Measurements from ENCODE around the gene IFIT1. TPM values are rescaled to one million over a fixed set of nuclear protein-coding genes. Genes with fewer than 3 reads are reported as not detected.

Gene IFIT1
- polyA plus RNA-seq, 1 donor (not counting 4 experiments of a cell fraction or from before 2014, with no cell fraction given) = 140 TPM

DNA sequence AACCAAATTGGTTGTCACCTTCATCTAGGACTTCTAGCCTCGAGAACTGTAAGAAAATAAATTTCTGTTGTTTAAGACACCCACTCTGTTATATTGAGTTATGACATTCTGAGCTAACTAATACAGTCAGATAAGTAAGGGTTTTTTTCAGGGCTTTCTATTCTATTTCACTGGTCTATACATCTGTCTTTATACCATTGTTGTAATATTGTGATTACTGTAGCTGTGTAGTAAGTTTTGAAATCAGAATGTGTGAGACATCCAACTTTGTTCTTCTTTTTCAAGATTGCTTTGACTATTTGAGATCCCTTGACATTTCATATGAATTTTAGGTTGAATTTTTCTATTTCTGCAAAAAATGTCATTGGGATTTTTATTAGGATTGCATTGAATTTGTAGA lies 7.5 kb downstream of the IFIT1 start:
- Histone ChIP-seq H3K27me3 (ENCODE audit: control insufficient read depth, extremely low read depth, insufficient read depth, low read length) (no peaks in the 10 kb centered on the region), H3K9ac (ENCODE audit: control insufficient read depth, extremely low read depth, insufficient read depth, low read length) (no peak overlapping the region), H3K36me3 (ENCODE audit: control insufficient read depth in 2 of 2, extremely low read depth in 1 of 2, insufficient read depth in 2 of 2, low read length in 2 of 2) (peaks cover 0 to 13% of the 10 kb centered on the region in 2 experiments), H3K4me2 (ENCODE audit: control insufficient read depth, extremely low read depth, insufficient read depth, low read depth, low read length) (no peak overlapping the region), H2AFZ (ENCODE audit: control insufficient read depth, low read length) (no peak overlapping the region), H4K20me1 (ENCODE audit: control insufficient read depth, extremely low read depth, insufficient read depth, low read length) (no peaks in the 10 kb centered on the region), H3K79me2 (ENCODE audit: control insufficient read depth, insufficient read depth, low read length) (peaks cover 4% of the 10 kb centered on the region), H3K9me3 (ENCODE audit: control insufficient read depth, low read depth, low read length) (no peaks in the 10 kb centered on the region), H3K4me1 (ENCODE audit: control insufficient read depth, extremely low read depth, insufficient read depth, low read length) (no peaks in the 10 kb centered on the region), H3K27ac (ENCODE audit: control insufficient read depth, insufficient read depth, low read length) (no peak overlapping the region), H3K4me3 (ENCODE audit: control insufficient read depth in 2 of 3, extremely low read depth in 1 of 3, insufficient read depth in 2 of 3, low read depth in 1 of 3, low read length in 3 of 3) (no peak overlapping the region), H3K9me1 (ENCODE audit: control insufficient read depth, extremely low read depth, insufficient read depth, low read length) (no peaks in the 10 kb centered on the region)
- no peak for DNase-seq (ENCODE audit: low read depth, low spot score)
- TF ChIP-seq, protein P1, sequence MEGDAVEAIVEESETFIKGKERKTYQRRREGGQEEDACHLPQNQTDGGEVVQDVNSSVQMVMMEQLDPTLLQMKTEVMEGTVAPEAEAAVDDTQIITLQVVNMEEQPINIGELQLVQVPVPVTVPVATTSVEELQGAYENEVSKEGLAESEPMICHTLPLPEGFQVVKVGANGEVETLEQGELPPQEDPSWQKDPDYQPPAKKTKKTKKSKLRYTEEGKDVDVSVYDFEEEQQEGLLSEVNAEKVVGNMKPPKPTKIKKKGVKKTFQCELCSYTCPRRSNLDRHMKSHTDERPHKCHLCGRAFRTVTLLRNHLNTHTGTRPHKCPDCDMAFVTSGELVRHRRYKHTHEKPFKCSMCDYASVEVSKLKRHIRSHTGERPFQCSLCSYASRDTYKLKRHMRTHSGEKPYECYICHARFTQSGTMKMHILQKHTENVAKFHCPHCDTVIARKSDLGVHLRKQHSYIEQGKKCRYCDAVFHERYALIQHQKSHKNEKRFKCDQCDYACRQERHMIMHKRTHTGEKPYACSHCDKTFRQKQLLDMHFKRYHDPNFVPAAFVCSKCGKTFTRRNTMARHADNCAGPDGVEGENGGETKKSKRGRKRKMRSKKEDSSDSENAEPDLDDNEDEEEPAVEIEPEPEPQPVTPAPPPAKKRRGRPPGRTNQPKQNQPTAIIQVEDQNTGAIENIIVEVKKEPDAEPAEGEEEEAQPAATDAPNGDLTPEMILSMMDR (optimal IDR thresholded peaks at IDR 0.05 in 1 of 3, IDR thresholded peaks at IDR 0.05 in 1 of 3, conservative IDR thresholded peaks at IDR 0.05 in 1 of 3; ENCODE audit: extremely low read depth in 1 of 3, insufficient read depth in 2 of 3, low read length in 3 of 3) = no peak
- no peak for TF ChIP-seq EZH2 (IDR thresholded peaks at IDR 0.05; ENCODE audit: low read length)
- dilution Hi-C loops (cut with MboI; ENCODE audit: extremely low pct_ligation_motif_present, low sequenced_read_pairs) = no loop called here
- no peak for FAIRE-seq

DNA sequence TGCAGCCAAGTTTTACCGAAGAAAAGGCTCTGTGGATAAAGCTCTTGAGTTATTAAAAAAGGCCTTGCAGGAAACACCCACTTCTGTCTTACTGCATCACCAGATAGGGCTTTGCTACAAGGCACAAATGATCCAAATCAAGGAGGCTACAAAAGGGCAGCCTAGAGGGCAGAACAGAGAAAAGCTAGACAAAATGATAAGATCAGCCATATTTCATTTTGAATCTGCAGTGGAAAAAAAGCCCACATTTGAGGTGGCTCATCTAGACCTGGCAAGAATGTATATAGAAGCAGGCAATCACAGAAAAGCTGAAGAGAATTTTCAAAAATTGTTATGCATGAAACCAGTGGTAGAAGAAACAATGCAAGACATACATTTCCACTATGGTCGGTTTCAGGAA lies 10.6 kb downstream of the IFIT1 start:
- Histone ChIP-seq H3K36me3 (ENCODE audit: control insufficient read depth in 2 of 2, extremely low read depth in 1 of 2, insufficient read depth in 2 of 2, low read length in 2 of 2) (peaks cover 0 to 12% of the 10 kb centered on the region in 2 experiments), H3K4me1 (ENCODE audit: control insufficient read depth, extremely low read depth, insufficient read depth, low read length) (no peaks in the 10 kb centered on the region), H3K9ac (ENCODE audit: control insufficient read depth, extremely low read depth, insufficient read depth, low read length) (no peak overlapping the region), H4K20me1 (ENCODE audit: control insufficient read depth, extremely low read depth, insufficient read depth, low read length) (no peaks in the 10 kb centered on the region), H3K4me3 (ENCODE audit: control insufficient read depth in 2 of 3, extremely low read depth in 1 of 3, insufficient read depth in 2 of 3, low read depth in 1 of 3, low read length in 3 of 3) (no peak overlapping the region), H3K79me2 (ENCODE audit: control insufficient read depth, insufficient read depth, low read length) (no peaks in the 10 kb centered on the region), H3K27me3 (ENCODE audit: control insufficient read depth, extremely low read depth, insufficient read depth, low read length) (no peaks in the 10 kb centered on the region), H3K9me3 (ENCODE audit: control insufficient read depth, low read depth, low read length) (no peaks in the 10 kb centered on the region), H2AFZ (ENCODE audit: control insufficient read depth, low read length) (no peak overlapping the region), H3K27ac (ENCODE audit: control insufficient read depth, insufficient read depth, low read length) (no peak overlapping the region), H3K9me1 (ENCODE audit: control insufficient read depth, extremely low read depth, insufficient read depth, low read length) (no peaks in the 10 kb centered on the region), H3K4me2 (ENCODE audit: control insufficient read depth, extremely low read depth, insufficient read depth, low read depth, low read length) (no peak overlapping the region)
- FAIRE-seq = no peak
- TF ChIP-seq, protein P1 (optimal IDR thresholded peaks at IDR 0.05 in 1 of 3, IDR thresholded peaks at IDR 0.05 in 1 of 3, conservative IDR thresholded peaks at IDR 0.05 in 1 of 3; ENCODE audit: extremely low read depth in 1 of 3, insufficient read depth in 2 of 3, low read length in 3 of 3) = no peak
- no peak for TF ChIP-seq EZH2 (IDR thresholded peaks at IDR 0.05; ENCODE audit: low read length)
- dilution Hi-C loops (cut with MboI; ENCODE audit: extremely low pct_ligation_motif_present, low sequenced_read_pairs) = no loop called here
- no peak for DNase-seq (ENCODE audit: low read depth, low spot score)
